GM19035 (cell line): ENCODE results near the gene OR10H5.
"Not testable (repeated sequence)": the region's sequence is repeated elsewhere in the genome, so short reads cannot be mapped to it uniquely, and the experiment has no call there.

Source experiments
- ATAC-seq: cut with Tn5 transposase; IDR thresholded peaks from one replicate; pipeline ENCODE4 v1.9.1; 2021; ENCODE audit not compliant: unreplicated experiment

The OR10H5 gene

DNA sequence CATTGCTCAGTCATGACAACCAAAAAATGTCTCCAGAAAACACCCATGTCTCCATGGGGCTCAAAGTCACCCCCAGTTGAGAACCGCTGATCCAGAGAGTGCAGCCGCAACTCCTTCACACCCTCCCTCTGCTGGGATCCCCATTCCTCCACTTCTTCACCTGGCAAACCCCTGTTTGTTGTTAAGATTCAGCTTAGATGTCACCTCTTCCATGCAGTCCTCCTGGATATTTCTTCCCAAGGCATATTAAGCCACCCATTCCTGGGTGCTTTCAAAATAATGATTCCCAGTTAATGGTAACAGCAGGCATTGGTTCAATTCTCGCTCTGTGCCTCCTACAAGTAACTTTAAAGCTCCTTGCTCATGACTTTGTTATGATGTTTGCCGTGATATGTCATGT, 24.0 kb downstream of the OR10H5 start:
- no peak for ATAC-seq

DNA sequence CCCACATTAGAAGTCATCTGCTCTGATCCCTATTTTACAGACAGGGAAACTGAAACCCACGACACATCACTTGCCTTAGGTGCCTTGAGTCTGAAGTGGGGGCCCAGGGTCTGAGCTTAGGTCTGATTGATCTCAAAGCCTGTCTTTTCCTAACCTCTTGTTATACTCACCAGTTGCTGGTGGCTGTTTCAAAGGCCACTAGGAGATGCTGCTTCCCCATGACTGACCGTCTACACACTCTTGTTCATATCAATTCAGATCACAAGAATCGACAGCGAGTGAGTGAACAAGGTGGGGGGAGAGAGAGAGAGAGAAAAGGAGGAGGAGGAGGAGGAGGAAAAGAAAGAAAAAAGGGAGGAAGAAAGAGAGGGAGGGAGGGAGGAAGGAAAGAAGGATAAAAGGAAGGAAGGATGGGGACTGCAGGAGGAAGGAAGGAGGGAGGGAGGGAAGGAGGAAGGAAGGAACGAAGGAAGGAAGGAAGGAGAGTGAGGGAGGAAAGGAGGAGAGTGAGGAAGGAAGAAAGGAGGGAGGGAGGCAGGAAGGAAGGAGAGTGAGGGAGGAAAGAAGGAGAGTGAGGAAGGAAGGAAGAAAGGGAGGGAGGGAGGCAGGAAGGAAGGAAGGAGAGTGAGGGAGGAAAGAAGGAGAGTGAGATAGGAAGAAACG, 24.7 kb downstream of the OR10H5 start:
- no peak for ATAC-seq

DNA sequence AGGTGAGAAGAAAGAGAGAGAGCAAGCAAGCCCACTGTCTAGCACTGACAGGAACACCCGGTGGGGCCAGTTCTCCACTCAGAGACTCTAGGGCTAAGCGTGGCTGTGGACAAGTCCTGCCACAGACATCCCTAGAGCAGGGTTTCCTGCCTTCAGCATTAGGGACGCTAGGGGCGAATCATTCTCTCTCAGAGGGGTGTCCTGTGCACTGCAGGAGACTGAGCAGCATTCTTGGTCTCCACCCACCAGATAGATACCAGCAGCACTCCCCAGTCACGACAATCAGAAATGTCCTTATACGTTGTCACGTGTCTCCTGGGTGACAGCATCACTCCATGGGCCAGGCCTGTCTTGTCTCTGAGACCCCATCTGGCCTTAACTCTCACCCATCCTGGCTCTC, 26.5 kb downstream of the OR10H5 start:
- no peak for ATAC-seq

DNA sequence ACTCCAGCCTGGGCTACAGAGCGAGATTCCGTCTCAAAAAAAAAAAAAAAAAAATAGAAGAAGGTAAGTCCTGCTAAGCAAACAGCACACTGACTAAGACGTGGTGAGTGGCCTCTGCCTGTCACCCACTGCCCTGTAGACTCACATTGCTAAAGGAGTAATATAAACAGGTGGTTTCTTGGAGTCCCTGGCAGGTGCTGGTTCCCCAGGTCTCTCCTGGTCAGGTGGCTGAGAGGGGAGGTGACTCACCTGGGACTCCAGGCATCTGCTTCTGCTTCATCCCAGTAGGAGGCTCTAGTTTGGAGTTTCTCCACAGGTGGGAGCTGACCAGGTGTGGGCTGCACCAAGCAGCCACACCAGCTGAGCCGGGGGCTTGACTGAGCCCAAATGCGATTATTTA, 27.8 kb downstream of the OR10H5 start, which contains the start of gene OR10H1:
Gene OR10H1, minus strand, starts transcription at position 359 of the 400 bp plus-strand sequence. CDS start 7,627 bp downstream, outside the sequence.
- ATAC-seq = no peak

DNA sequence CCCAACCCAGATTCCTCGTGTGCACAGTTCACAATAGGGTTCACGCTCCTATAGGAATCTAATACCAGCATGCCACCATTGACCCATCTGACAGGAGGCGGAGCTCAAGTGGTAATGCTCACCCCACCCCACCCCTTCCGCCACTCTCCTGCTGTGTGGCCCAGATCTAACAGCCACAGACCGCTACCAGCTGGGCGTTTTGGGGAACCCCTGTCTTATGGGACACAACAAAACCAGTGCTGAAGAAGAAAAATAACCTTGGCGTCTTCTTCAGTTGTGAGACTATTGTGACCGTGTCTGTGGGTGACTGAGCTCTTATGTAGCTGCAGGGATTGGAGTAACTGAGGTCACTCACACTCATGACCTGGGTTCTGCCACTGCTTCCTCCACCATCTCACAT, 33.2 kb downstream of the OR10H5 start:
- ATAC-seq = no peak

DNA sequence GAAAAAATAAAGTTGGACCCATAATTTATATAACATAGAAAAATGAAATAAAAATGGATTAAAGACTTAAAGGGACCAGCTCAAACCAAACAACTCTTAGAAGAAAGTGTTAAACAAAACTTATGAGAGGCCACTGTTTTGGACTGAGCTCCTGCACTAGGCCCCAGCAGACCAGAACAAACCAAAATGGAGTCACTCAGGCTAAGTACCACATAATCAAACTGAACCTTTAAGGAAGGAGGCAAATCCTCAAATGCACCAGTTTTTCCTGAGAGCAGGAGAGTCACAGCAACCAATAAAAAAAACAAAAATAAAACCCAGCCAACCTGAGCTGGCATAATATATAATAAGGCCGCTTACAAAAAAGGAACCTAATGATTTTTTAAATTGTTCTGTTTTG, 38.3 kb downstream of the OR10H5 start:
- no peak for ATAC-seq

DNA sequence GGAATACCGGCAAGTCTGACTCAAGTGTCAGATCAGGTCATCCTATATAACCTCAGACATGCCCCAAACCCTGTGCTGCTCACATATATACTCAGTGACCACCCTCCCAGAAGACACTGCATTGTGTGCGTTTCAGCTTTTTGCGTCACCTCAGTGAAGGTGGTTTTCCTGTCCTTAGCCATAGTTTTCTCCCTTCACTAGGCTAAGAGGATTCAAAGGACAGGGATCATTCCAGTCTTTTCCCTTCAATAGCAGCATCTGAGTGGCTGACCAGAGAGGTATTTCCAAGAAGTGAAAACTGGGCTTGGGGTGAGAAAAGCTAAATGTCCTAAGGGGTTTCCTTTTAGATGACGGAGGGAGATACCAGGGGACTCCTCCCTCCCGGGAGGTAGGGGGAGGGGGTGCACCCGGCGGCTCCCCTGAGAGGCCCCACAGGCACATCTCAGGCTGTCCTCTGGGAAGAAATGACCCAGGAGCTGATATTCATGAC, 40.7 kb downstream of the OR10H5 start:
- ATAC-seq = no peak

DNA sequence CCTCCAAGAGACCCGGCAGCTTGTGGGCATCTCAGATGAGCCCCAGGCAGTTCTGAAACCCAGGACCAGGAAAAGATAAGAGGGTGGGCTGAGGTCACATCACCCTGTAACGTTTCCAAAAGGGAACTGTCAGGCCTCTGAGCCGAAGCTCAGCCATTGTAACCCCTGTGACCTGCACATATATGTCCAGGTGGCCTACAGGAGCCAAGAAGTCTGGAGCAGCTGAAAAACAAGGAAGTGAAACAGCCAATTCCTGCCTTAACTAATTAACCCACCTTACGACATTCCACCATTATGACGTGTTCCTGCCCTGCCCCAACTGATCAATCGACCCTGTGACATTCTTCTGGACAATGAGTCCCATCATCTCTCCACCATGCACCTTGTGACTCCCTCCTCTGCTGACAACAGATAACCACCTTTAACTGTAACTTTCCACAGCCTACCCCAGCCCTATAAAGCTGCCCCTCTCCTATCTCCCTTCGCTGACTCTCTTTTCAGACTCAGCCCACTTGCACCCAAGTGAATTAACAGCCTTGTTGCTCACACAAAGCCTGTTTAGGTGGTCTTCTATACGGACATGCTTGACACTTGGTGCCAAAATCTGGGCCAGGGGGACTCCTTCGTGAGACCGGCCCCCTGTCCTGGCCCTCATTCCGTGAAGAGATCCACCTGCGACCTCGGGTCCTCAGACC, 41.3 kb downstream of the OR10H5 start:
- ATAC-seq = not testable (repeated sequence)

DNA sequence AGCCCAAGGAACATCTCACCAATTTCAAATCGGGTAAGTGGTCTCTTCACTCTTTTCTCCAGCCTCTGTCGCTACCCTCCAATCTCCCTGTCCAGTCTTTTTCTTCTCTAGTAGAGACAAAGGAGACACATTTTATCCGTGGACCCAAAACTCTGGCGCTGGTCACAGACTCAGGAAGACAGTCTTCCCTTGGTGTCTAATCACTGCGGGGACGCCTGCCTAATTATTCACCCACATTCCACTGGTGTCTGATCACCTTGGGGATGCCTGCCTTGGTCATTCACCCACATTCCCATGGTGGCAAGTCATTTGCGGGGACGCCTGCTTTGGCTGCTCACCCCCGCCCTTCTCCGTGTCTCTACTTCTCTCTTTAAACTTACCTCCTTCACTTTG, 41.8 kb downstream of the OR10H5 start:
- no peak for ATAC-seq

DNA sequence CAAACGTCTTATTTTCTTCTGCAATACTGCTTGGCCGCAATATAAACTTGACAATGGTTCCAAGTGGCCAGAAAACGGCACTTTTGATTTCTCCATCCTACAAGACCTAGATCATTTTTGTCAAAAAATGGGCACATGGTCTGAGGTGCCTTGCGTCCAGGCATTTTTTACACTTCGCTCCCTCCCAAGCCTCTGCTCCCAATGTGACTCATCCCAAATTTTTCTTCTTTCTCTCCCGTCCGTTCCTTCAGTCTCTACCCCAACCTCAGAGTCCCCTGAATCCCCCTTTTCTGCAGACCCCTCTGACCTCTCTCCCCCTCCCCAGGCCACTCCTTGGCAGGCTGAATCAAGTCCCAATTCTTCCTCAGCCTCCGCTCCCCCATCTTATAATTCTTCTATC, 42.3 kb downstream of the OR10H5 start:
- ATAC-seq = no peak

DNA sequence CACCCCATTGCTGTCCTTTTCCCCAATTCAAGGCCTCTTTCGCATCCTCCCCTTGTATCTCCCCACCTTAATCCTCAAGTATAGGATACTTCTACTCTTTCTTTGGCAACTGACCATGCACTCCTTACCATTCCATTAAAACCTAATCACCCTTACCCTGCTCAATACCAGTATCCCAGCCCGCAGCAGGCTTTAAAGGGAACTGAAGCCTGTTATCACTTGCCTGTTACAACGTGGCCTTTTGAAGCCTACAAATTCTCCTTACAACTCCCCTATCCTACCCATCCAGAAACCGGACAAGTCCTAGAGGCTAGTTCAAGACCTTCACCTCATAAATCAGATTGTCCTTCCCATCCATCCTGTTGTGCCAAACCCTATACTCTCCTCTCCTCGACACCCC, 44.2 kb downstream of the OR10H5 start:
- no peak for ATAC-seq

DNA sequence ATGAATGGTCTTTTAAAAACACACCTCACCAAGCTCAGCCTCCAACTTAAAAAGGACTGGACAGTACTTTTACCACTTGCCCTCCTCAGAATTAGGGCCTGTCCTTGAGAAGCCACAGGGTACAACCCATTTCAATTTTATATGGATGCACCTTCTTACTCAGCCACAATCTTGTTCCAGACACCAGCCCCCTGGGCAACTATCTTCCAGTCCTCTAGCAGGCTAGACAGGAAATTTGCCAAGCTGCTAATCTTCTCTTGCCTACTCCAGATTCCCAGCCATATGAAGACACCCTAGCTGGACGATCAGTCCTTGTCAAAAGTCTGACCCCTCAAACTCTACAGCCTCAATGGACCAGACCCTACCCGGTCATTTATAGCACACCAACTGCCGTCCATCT, 46.8 kb downstream of the OR10H5 start:
- not testable (repeated sequence) for ATAC-seq

DNA sequence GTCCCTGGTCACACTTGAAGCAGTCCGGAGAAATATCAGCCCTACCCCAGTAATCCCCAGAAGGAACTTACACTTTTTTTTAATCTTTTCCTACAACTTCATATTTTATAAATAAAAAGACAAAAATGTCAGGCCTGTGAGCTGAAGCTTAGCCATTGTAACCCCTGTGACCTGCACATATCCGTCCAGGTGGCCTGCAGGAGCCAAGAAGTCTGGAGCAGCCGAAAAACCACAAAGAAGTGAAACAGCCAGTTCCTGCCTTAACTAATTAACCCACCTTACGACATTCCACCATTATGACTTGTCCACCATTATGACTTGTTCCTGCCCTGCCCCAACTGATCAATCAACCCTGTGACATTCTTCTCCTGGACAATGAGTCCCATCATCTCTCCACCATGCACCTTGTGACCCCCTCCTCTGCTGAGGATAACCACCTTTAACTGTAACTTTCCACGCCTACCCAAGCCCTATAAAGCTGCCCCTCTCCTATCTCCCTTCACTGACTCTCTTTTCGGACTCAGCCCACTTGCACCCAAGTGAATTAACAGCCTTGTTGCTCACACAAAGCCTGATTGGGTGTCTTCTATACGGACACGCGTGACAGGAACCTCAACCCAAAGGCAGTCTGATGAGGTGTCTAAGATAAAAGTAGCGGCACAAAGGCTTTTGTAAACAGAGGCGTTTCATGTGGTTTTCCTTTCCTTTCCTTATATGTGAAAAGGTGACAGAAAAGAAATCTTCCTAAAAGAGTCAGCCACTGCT, 48.3 kb downstream of the OR10H5 start:
- ATAC-seq = not testable (repeated sequence)

DNA sequence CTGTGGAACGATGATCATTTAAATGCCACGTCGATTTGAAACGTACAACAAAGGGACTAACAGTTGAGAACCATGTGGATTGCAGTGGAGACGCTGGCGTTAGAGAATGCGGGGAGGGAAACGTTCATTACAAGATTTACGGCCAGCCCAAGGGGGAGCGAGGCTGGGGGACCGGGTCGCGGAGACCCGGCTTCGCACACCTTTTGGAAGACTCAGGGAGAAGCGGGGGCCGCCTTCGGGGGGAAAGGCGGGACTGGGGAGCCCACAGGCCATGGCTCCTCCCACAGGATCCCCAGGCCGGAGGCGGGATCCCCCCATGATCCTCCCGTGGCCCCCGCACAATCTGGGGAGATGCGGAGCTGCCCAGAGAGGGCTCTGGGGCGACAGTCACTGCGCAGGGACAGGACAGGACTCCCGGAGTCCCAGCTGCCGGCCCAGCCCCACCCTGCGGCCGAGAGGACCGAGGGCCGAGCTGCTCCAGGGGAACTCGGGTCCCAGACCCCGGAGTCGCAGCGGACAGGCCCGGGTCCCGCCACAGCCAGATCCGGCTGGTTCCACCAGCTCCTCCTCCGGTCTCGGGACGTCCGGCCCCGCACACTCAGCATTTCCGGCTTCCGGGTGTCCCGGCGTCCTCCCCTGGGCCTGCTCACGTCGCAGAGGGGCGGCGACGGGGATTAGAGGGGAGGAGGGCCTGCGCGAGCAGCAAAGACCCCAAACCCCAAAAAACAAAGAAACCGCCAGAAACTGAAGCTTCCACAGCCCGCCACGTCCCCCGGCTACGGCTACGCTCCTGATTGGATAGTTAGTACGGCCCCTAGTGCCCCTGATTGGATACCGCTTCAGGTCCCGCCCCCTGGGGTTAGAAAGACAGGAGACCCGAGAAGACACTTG, 49.1 kb downstream of the OR10H5 start:
- peak; percentile 95 for ATAC-seq

DNA sequence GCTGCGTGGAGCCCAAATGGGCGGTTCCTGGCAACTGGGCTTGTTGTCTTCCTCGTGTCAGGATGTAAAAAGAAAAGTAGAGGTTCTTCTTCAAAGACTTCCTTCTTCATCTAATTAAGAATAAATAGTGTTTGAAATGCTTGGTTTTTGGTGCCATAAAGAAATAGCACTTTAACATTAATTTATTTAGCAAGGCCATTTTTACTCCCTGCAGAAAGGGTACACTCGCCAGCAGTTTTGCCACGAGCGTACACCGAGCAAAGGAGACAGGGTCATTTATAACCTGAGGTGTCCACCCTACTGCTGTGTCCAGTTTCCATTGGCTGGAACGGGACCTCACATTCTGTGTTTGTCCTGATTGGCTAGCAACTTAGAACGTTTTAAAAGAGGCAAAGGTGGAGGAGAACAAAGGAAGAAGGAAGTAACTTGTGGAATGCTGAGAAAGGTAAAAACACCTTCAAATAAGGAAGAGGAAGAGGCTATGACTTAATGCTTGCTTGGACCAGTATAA, 49.8 kb downstream of the OR10H5 start:
- peak; percentile 14 for ATAC-seq

DNA sequence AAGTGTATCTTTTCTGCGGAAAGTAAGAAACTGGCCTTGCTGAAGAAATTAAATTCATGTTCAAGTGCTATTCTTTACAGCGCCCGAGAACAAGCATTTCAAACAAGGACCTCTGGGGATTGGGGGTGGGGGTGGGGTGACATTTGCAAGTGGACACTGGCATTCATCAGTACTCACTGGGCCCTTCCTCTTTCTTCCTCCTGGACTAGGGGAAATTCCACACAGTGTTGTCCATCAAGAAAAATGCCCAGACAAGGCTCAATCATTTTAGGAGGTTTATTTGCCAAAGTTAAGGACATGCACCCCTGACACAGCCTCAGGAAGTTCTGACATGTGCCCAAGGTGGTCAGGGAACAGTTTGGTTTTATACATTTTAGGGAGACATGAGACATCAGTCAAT, 50.9 kb downstream of the OR10H5 start:
- ATAC-seq = no peak

DNA sequence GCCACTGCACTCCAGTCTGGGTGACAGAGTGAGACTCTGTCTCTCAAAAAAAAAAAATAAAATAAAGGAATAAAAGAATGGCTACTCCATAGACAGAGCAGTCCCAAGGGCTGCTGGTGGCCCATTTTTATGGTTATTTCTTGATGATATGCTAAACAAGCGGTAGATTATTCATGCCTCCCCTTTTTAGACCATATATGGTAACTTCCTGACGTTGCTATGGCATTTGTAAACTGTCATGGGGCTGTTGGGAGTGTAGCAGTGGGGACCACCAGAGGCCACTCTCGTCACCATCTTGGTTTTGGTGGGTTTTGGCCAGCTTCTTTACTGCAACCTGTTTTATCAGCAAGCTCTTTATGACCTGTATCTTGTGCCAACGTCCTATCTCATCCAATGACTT, 52.4 kb downstream of the OR10H5 start:
- not testable (repeated sequence) for ATAC-seq

DNA sequence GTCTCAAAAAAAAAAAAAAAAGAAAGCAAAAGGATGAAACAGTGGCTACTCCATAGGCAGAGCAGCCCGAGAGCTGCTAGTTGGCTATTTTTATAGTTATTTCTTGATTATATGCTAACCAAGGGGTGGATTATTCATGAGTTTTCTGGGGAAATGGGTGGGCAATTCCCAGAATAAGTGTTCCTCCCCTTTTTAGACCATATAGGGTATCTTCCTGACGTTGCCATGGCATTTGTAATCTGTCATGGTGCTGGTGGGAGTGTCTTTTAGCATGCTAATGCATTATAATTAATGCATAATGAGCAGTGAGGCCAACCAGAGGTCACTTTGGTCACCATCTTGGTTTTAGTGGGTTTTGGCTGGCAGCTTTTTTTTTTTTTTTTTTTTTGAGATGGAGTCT, 53.4 kb downstream of the OR10H5 start:
- ATAC-seq = no peak

DNA sequence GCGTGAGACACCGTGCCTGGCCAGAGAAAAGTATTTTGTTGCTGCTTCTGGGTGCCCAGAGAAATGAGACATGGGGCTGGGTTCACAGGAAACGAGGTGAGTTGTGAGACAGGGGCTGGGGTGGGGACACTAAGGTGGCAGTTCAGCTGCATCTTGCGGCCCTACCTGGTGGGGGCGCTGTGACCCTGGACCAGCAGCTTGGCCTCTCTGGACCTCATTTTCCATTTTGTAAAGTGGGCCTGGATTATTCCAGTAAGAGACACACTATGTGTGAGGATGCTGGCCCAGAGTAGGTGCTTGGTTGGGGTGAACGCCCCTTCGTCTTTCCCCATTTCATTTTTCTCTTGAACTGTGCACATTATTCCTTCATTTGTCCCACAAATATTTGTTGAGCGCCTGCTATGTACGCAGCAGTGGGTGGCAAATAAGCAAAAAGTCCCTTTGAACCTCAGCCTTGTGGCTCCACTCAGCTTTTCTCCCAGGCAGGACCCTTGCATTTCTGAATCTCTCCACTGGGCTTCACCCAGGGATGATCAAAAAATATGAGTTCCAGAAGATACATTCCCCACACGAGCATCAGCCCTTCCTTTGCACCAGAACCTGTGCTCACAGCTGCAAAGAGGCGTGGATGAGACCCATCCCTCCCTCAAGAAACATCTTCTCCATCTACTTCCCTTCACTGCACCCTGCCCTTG, 54.6 kb downstream of the OR10H5 start:
- ATAC-seq = no peak
